ENCODE data around the gene ZNF614.

Gene ZNF614

GRCh38 chr19:51994048-51994644, 34.0 kb downstream of the ZNF614 start:
- TF ChIP-seq, protein P1, sequence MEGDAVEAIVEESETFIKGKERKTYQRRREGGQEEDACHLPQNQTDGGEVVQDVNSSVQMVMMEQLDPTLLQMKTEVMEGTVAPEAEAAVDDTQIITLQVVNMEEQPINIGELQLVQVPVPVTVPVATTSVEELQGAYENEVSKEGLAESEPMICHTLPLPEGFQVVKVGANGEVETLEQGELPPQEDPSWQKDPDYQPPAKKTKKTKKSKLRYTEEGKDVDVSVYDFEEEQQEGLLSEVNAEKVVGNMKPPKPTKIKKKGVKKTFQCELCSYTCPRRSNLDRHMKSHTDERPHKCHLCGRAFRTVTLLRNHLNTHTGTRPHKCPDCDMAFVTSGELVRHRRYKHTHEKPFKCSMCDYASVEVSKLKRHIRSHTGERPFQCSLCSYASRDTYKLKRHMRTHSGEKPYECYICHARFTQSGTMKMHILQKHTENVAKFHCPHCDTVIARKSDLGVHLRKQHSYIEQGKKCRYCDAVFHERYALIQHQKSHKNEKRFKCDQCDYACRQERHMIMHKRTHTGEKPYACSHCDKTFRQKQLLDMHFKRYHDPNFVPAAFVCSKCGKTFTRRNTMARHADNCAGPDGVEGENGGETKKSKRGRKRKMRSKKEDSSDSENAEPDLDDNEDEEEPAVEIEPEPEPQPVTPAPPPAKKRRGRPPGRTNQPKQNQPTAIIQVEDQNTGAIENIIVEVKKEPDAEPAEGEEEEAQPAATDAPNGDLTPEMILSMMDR (IDR thresholded peaks at IDR 0.05; ENCODE audit: low read depth, low read length) = no peak
- TF ChIP-seq POLR2A (IDR thresholded peaks at IDR 0.05; ENCODE audit: extremely low read depth, insufficient read length) (no peak), MYC (IDR thresholded peaks at IDR 0.05; ENCODE audit: low read depth, low read length) (no peak)
- TF ChIP-seq, protein P2, sequence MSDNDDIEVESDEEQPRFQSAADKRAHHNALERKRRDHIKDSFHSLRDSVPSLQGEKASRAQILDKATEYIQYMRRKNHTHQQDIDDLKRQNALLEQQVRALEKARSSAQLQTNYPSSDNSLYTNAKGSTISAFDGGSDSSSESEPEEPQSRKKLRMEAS (IDR thresholded peaks at IDR 0.05; ENCODE audit: low read depth, low read length) = no peak
- no peak overlapping the region for H3K4me3 ChIP-seq (ENCODE audit: low read depth, low read length)
- no peak for DNase-seq (ENCODE audit: low read depth)

DNA sequence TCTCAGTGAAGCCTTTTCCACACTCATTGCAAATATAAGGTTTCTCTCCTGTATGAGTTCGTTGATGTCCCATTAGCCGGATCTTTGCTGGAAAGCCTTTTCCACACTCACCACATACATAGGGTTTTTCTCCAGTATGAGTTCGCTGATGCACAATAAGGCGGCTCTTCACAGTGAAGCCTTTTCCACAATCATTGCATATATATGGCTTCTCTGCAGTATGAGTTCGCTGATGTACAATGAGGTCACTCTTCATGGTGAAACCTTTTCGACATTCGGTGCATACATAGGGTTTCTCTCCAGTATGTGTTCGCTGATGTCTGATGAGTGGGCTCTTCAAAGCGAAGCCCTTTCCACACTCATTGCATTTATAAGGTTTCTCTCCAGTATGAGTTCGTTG, 34.8 kb downstream of the ZNF614 start:
- no peak for TF ChIP-seq MYC (IDR thresholded peaks at IDR 0.05; ENCODE audit: low read depth, low read length)
- TF ChIP-seq, protein P1 (IDR thresholded peaks at IDR 0.05; ENCODE audit: low read depth, low read length) = no peak
- no peak for TF ChIP-seq POLR2A (IDR thresholded peaks at IDR 0.05; ENCODE audit: extremely low read depth, insufficient read length)
- TF ChIP-seq, protein P2 (IDR thresholded peaks at IDR 0.05; ENCODE audit: low read depth, low read length) = no peak
- DNase-seq (ENCODE audit: low read depth) = no peak
- no peak overlapping the region for H3K4me3 ChIP-seq (ENCODE audit: low read depth, low read length)

GRCh38 chr19:51986309-51987291, 41.6 kb downstream of the ZNF614 start, which contains the start of gene ZNF350:
TSS of gene ZNF350 (minus strand) at chr19:51986840. CDS start at chr19:51974360, 12,480 bp downstream.
- peak within 1 kb of the TSS; percentile 100 for H3K4me3 ChIP-seq (ENCODE audit: low read depth, low read length)
- TF ChIP-seq POLR2A (IDR thresholded peaks at IDR 0.05; ENCODE audit: extremely low read depth, insufficient read length) (peak; percentile 60), MYC (IDR thresholded peaks at IDR 0.05; ENCODE audit: low read depth, low read length) (peak; percentile 83)
- TF ChIP-seq, protein P2 (IDR thresholded peaks at IDR 0.05; ENCODE audit: low read depth, low read length) = peak; percentile 73
- TF ChIP-seq, protein P1 (IDR thresholded peaks at IDR 0.05; ENCODE audit: low read depth, low read length) = no peak
- peak; percentile 98 for DNase-seq (ENCODE audit: low read depth)

DNA sequence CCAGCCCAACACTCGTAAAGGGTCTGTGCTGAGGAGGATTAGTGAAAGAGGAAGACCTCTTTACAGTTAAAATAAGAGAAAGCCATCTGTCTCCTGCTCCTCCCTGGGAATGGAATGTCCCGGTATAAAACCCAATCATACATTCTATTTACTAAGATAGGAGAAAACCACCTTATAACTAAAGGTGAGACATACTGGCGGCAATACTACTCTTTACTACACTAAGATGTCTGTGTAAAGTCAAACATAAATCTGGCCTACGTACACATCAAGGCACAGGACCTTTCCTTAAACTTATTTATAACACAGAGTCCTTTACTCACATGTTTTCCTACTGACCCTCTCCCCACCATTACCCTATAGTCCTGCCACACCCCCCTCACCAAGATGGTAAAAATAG, 44.8 kb downstream of the ZNF614 start:
- H3K4me3 ChIP-seq (ENCODE audit: low read depth, low read length) = no peak overlapping the region
- TF ChIP-seq, protein P1 (IDR thresholded peaks at IDR 0.05; ENCODE audit: low read depth, low read length) = no peak
- TF ChIP-seq, protein P2 (IDR thresholded peaks at IDR 0.05; ENCODE audit: low read depth, low read length) = no peak
- TF ChIP-seq MYC (IDR thresholded peaks at IDR 0.05; ENCODE audit: low read depth, low read length) (no peak), POLR2A (IDR thresholded peaks at IDR 0.05; ENCODE audit: extremely low read depth, insufficient read length) (no peak)
- DNase-seq (ENCODE audit: low read depth) = no peak

DNA sequence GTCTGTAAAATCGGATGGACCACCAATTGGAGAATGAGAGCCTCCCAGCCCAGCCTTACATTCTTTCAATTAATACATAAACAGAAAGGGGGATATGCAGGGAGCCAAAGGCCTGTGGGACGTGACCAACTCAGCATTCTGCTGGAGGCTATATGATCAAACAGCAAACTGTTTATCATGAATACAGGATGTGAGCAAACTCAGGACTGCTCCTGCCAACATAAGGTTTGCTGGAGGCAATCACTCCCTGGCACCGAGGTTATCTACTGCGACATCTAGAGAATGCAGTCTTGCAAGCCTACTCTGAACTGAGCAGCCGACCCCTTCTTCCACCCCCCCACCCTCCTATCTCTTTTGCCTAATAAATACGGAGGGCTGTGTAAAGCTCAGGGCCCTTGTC, 47.3 kb downstream of the ZNF614 start:
- DNase-seq (ENCODE audit: low read depth) = peak; percentile 55
- peak overlapping the region; percentile 32 for H3K4me3 ChIP-seq (ENCODE audit: low read depth, low read length)

GRCh38 chr19:51980116-51980736, 48.0 kb downstream of the ZNF614 start:
- TF ChIP-seq POLR2A (IDR thresholded peaks at IDR 0.05; ENCODE audit: extremely low read depth, insufficient read length) = no peak
- TF ChIP-seq, protein P1 (IDR thresholded peaks at IDR 0.05; ENCODE audit: low read depth, low read length) = no peak
- TF ChIP-seq, protein P2 (IDR thresholded peaks at IDR 0.05; ENCODE audit: low read depth, low read length) = no peak
- DNase-seq (ENCODE audit: low read depth) = peak; percentile 85
- no peak overlapping the region for H3K4me3 ChIP-seq (ENCODE audit: low read depth, low read length)
